GM18951 (cell line): ENCODE results near the gene ACBD3.

Experiments
- POLR2A ChIP-seq: IDR thresholded peaks from 4 replicates; pipeline ENCODE4 v1.6.1; 2011; ENCODE audit warnings: mild to moderate bottlenecking; ENCODE audit not compliant: insufficient read length, insufficient read depth; ENCODE audit errors: extremely low read depth
- in situ Hi-C: fragments of 300-500 bp; cut with MboI; formaldehyde crosslinking; loops from one replicate; pipeline ENCODE4 v1.12.0; 2022; ENCODE audit warnings: low sequenced_read_pairs, mixed read lengths, inconsistent platforms; ENCODE audit not compliant: unreplicated experiment

Gene ACBD3

GRCh38 chr1:226186124-226187018 is at the start of gene ACBD3:
Gene ACBD3 (minus strand): TSS chr1:226186741. CDS start chr1:226186675, 66 bp downstream.
- in situ Hi-C loops: no loop called here
- peak; percentile 96 for TF ChIP-seq POLR2A

DNA sequence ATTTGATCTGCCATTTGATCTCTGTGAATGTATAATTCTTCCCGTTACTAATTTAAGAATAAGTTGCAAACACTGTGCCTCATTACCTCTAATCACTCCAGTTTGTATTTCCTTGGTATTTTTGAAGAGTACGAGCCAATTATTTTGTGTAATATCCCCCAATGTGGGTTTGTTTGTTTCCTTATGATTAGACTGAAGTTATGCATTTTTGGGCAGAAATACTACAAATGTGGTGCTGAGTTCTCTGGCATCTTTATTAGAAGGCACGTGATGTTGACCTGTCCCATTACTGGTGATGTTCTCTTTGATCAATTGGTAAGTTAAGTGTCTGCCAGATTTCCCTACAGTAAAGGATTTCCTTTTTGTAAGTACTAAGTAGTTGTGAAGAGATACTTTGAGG is 47.3 kb upstream of the ACBD3 start:
- TF ChIP-seq POLR2A: no peak
- in situ Hi-C loops: no loop called here

DNA sequence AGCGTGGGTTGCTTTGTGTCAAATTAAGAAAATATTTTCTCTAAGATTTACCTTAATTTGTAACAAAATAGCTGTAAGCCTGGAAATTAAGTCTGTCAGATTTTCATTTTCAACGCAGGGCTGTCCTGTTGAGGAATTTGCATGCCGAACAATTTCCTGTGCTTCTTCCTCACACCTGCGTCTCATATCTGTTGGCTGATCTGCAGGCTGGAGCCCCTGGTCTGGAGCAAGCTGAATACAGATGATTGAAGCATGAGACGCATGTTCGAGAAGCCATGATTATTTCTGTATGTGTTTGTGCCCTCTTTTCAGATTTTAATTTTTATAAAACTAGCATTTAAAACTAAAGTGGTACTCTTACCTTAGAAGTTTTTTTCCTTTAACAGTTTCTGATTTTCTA is 46.8 kb upstream of the ACBD3 start:
- TF ChIP-seq POLR2A: no peak
- in situ Hi-C loops: no loop called here

- TF ChIP-seq POLR2A: no peak
- in situ Hi-C loops: no loop called here
Measured at GRCh38 chr1:226226601-226227000, 40.1 kb upstream of the ACBD3 start.

DNA sequence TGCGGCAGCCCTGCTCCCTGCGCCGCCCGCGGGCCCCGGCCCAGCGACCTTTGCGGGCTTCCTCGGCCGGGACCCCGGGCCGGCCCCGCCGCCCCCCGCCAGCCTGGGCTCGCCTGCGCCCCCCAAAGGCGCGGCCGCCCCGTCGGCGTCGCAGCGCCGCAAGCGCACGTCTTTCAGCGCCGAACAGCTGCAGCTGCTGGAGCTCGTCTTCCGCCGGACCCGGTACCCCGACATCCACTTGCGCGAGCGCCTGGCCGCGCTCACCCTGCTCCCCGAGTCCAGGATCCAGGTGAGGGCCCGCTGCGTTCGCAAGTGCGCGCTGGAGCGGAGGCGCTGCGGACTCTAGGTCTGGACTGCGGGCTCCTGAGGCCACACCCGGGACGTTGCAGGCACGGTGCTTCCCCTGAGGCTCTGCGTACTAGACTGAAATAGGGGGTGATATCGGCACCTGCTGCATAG is 37.3 kb upstream of the ACBD3 start:
- in situ Hi-C loops: no loop called here
- TF ChIP-seq POLR2A: peak; percentile 32

GRCh38 chr1:226223157-226223785 is 36.7 kb upstream of the ACBD3 start, which contains the start of gene MIXL1:
Gene MIXL1 (plus strand): TSS chr1:226223664. CDS start chr1:226223682, 18 bp downstream.
- in situ Hi-C loops: no loop called here
- TF ChIP-seq POLR2A: no peak

GRCh38 chr1:226222686-226223085 is 36.1 kb upstream of the ACBD3 start:
- no peak for TF ChIP-seq POLR2A
- in situ Hi-C loops: no loop called here

DNA sequence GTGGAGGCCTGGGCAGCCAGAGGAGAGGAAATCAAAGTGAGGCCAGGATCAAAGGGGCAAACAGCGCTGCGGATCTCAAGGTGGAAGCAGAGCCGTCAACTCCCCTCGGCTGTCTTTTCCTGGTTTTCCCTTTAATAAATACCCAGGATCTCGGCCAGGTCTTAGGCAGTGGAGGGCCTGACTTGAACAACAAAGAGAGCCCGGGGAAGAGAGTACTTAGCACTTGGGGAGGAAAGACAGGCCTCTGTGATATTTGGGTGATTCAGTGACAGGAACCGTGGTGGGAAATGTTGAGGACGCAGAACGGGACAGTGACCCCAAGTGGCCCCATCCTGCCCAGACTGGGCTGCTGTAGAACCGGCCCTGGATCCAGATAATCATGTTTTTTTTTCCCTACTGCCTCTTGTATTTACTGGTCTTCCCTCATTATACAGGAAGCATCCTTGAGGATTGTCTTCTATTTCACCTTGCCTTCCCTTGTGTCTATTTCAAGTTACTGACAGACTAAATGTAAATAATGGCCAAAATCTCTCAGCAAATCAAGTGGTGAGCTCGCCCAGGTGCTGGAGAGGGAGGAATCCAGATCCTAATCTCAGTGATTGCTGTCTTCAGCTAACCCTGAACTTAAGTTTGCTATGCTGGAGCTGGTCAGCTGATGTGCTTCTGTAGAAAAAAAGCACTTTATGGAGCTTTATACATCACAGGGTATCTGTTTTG is 34.1 kb upstream of the ACBD3 start:
- in situ Hi-C loops: no loop called here
- TF ChIP-seq POLR2A: no peak

DNA sequence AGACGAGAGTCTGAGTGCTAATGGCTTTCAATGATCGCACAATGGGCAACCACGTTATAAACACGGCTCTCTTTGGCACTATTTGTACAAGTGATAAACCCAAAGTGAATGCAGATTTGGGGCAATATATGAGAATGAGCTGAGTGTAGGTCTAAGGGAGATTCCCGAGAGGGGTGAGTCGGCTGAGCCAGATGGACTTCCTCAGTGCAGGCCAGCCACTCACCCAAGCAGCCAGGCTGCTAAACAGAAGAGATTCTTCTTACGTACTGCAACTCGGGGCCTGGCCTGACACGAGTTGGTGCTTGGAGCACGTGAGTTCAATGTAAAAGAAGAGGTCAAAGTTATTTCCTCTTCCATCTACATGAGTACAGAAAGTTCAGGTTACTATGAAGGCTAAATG is 30.7 kb upstream of the ACBD3 start:
- in situ Hi-C loops: no loop called here
- TF ChIP-seq POLR2A: no peak

- no peak for TF ChIP-seq POLR2A
- in situ Hi-C loops: no loop called here
Measured at GRCh38 chr1:226216056-226216455, 29.5 kb upstream of the ACBD3 start.

GRCh38 chr1:226215239-226215638 is 28.7 kb upstream of the ACBD3 start:
- TF ChIP-seq POLR2A: no peak
- in situ Hi-C loops: no loop called here

- in situ Hi-C loops: no loop called here
- TF ChIP-seq POLR2A: no peak
Measured at GRCh38 chr1:226212545-226212944, 26.0 kb upstream of the ACBD3 start.

DNA sequence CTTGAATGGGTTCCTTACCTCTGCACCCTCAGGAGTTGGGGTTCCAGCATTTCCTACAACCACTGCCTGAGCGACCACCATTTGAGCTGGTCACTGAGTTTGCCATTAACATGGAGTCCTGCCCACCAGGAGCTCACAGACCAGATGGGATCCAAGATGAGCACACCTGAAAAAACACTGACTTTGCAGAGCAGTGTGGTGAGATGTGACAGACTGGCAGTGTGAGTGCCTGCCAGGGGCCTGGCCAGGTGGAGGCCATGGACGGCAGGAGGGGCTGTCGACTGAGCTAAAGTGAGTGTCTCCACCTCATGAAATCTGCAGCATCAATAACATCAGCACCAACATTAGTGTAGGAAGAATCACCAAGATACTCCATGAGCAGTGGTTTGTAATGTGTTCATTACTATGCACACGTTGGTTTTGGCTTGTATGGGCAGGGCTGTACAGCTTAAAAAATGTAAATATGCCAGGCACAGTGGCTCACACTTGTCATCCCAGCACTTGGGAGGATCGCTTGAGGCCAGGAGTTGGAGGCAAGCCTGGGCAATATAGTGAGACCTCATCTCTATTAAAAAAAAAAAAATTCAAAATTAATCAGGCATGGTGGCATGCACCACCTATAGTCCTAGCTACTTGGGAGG is 24.8 kb upstream of the ACBD3 start:
- in situ Hi-C loops: no loop called here
- TF ChIP-seq POLR2A: no peak

DNA sequence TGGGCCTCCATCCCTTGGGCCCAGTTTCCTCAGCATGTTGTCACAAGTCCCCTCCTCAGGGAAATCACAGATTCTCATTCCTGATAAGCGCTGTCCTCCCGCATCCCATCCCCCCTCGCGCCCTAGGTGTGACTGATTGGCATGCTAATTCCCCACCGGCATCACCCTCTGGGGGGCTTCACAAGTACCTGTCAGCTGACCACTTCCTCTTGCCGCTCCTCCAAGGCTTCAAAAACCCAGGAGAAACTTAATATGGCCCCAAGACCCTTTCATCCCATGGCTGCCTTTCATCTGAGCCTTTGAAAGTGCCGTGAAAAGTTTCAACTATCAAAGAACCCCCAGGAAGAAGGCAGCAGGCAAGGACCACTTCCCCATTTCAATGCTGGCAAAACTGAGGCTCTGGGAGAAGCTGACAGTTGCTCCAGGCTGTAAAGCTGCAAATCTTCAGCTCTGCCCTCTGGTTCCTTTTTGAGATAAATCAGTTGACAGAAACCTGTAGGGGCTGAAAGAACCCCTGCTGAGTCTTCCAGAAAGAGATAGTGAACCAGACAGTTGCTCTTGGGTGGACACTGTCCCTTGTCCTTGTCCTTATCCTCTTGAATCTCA is 24.1 kb upstream of the ACBD3 start:
- in situ Hi-C loops: no loop called here
- no peak for TF ChIP-seq POLR2A
